Measurements from ENCODE around the gene ZNF648. TPM values are rescaled to one million over a fixed set of nuclear protein-coding genes. Genes with fewer than 3 reads are reported as not detected.
"Not testable (repeated sequence)": the region's sequence is repeated elsewhere in the genome, so short reads cannot be mapped to it uniquely, and the experiment has no call there.

Gene ZNF648
- total RNA-seq, 1 donor from 2014 or later, result not detected

GRCh38 chr1:182071924-182072323 is 10.4 kb upstream of the ZNF648 start:
- DNase-seq (ENCODE audit: low read depth, low spot score), result no peak

- no peak for DNase-seq (ENCODE audit: low read depth, low spot score)
These were observed 7.5 kb upstream of the ZNF648 start for GRCh38 chr1:182069028-182069466.

- no peak for DNase-seq (ENCODE audit: low read depth, low spot score)
These were observed 5.4 kb upstream of the ZNF648 start for GRCh38 chr1:182066934-182067333.

- no peak for DNase-seq (ENCODE audit: low read depth, low spot score)
These were observed 3.8 kb upstream of the ZNF648 start for GRCh38 chr1:182065126-182065845.

- DNase-seq (ENCODE audit: low read depth, low spot score), result no peak
These were observed 3.1 kb upstream of the ZNF648 start for GRCh38 chr1:182064611-182065010.

- no peak for DNase-seq (ENCODE audit: low read depth, low spot score)
These were observed 711 bp upstream of the ZNF648 start for GRCh38 chr1:182062223-182062622.

GRCh38 chr1:182060877-182061276 is 635 bp downstream of the ZNF648 start:
- no peak for DNase-seq (ENCODE audit: low read depth, low spot score)

- DNase-seq (ENCODE audit: low read depth, low spot score), result no peak
These were observed 1.6 kb downstream of the ZNF648 start for GRCh38 chr1:182059936-182060335.

GRCh38 chr1:182056601-182057366 is 4.7 kb downstream of the ZNF648 start:
- no peak for DNase-seq (ENCODE audit: low read depth, low spot score)

GRCh38 chr1:182054698-182055326 is 6.7 kb downstream of the ZNF648 start:
- no peak for DNase-seq (ENCODE audit: low read depth, low spot score)

GRCh38 chr1:182052355-182052754 is 9.2 kb downstream of the ZNF648 start:
- DNase-seq (ENCODE audit: low read depth, low spot score), result no peak

- DNase-seq (ENCODE audit: low read depth, low spot score), result no peak
These were observed 9.6 kb downstream of the ZNF648 start for GRCh38 chr1:182051938-182052337.

- no peak for DNase-seq (ENCODE audit: low read depth, low spot score)
These were observed 10.7 kb downstream of the ZNF648 start for GRCh38 chr1:182050481-182051448.

- DNase-seq (ENCODE audit: low read depth, low spot score), result no peak
These were observed 12.9 kb downstream of the ZNF648 start for GRCh38 chr1:182048562-182048961.

- DNase-seq (ENCODE audit: low read depth, low spot score), result no peak
These were observed 14.7 kb downstream of the ZNF648 start for GRCh38 chr1:182046763-182047162.

- DNase-seq (ENCODE audit: low read depth, low spot score), result not testable (repeated sequence)
These were observed 16.0 kb downstream of the ZNF648 start for GRCh38 chr1:182045481-182045880.

- no peak for DNase-seq (ENCODE audit: low read depth, low spot score)
These were observed 19.9 kb downstream of the ZNF648 start for GRCh38 chr1:182041615-182042014.

GRCh38 chr1:182038220-182038619 is 23.3 kb downstream of the ZNF648 start:
- no peak for DNase-seq (ENCODE audit: low read depth, low spot score)

GRCh38 chr1:182035097-182035770 is 26.3 kb downstream of the ZNF648 start:
- DNase-seq (ENCODE audit: low read depth, low spot score), result no peak

- DNase-seq (ENCODE audit: low read depth, low spot score), result no peak
These were observed 29.3 kb downstream of the ZNF648 start for GRCh38 chr1:182032251-182032650.
